ENCODE measurements around the gene SH2D3C.

SH2D3C gene

DNA sequence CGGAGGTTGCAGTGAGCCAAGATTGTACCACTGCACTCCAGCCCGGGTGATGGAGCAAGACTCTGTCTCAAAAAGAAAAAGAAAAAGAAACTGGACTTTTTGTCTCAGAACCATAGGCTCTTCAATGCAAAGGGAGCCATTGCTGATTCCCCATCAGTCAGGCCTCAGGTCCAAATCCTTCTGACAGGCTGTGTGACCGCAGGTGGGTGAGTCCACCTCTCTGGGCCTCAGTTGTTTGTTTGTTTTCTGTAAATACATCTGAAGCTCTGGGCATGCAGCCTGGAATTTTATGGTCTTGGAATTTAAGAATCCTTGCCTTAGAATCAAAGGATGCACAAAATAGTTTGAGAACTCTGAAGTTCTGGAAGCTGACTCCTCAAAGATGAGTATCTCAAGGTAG is 22.2 kb downstream of the SH2D3C start:
- Histone ChIP-seq H4K20me1 (ENCODE audit: low read depth, low read length) (no peaks in the 10 kb centered on the region), H3K36me3 (ENCODE audit: low read length) (no peaks in the 10 kb centered on the region), H3K9ac (ENCODE audit: low read length) (no peak overlapping the region), H3K27me3 (ENCODE audit: low read length) (no peaks in the 10 kb centered on the region), H2AFZ (ENCODE audit: low read depth, low read length, severe bottlenecking) (no peak overlapping the region), H3K79me2 (ENCODE audit: insufficient read depth, low read length) (no peaks in the 10 kb centered on the region), H3K4me3 (ENCODE audit: insufficient read depth, low read length, poor library complexity, severe bottlenecking) (no peak overlapping the region), H3K4me2 (ENCODE audit: low read depth, low read length, poor library complexity, severe bottlenecking) (no peak overlapping the region), H3K9me2 (replicated peaks; ENCODE audit: insufficient read depth, low read length) (no peaks in the 10 kb centered on the region), H3K9me3 (ENCODE audit: insufficient read depth, low read length) (no peaks in the 10 kb centered on the region), H3K27ac (ENCODE audit: low read depth, low read length) (no peak overlapping the region), H3F3A (ENCODE audit: insufficient read depth) (no peaks in the 10 kb centered on the region)
- TF ChIP-seq, protein P1, sequence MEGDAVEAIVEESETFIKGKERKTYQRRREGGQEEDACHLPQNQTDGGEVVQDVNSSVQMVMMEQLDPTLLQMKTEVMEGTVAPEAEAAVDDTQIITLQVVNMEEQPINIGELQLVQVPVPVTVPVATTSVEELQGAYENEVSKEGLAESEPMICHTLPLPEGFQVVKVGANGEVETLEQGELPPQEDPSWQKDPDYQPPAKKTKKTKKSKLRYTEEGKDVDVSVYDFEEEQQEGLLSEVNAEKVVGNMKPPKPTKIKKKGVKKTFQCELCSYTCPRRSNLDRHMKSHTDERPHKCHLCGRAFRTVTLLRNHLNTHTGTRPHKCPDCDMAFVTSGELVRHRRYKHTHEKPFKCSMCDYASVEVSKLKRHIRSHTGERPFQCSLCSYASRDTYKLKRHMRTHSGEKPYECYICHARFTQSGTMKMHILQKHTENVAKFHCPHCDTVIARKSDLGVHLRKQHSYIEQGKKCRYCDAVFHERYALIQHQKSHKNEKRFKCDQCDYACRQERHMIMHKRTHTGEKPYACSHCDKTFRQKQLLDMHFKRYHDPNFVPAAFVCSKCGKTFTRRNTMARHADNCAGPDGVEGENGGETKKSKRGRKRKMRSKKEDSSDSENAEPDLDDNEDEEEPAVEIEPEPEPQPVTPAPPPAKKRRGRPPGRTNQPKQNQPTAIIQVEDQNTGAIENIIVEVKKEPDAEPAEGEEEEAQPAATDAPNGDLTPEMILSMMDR (IDR thresholded peaks at IDR 0.05; ENCODE audit: insufficient read depth, low read length, poor library complexity, severe bottlenecking) = no peak
- TF ChIP-seq EZH2phosphoT487 (conservative IDR thresholded peaks at IDR 0.05; ENCODE audit: low read length) = no peak

DNA sequence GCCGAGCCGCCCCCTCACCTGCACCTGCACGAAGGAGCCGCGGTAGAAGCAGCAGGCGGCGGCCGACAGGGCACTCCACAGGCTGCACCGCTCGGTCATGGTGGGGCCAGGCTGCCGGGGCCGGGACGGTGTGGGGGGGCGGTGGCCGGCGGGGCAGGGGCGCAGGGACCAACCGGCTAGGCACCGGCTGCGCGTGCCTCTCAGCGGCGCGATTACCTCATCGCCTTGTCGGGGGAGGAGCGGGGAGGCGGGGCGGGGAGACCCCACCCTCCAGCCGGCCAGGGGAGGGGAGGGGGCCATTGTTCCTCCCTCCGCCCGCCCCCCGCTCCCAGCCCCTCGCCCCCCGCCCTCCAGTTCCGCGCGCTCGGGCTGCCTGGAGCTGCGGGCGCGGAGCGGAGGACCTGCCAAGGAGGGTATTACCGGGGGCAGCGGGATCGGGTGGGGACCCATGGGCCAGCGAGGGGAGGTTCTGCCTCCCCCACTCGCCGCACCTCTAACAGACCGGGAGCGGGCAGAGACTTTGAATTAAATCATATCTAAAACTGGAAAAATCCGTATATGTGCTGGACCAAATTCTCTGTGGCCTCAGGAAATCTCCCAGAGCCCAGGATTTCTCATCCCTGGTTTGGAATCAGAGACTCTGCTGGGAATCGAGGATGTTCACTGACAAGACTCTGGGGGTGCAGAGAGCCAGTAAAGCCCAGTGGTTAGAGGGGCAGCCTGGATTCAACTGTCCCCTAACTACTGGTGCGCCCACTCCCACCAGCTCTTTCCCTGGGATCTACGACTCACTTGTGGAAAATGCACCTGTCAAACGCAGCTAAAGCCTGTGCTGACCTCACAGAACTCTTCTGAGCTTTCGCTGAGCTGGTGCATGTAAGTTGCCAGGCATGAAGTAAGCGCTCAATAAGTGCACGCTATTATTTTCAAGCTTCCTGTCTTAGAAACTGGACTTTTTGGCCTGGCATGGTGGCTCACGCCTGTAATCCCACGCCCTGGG is 23.1 kb downstream of the SH2D3C start:
- TF ChIP-seq EZH2phosphoT487 (conservative IDR thresholded peaks at IDR 0.05; ENCODE audit: low read length) = no peak
- TF ChIP-seq, protein P1 (IDR thresholded peaks at IDR 0.05; ENCODE audit: insufficient read depth, low read length, poor library complexity, severe bottlenecking) = no peak
- Histone ChIP-seq H3K27me3 (ENCODE audit: low read length) (no peaks in the 10 kb centered on the region), H3F3A (ENCODE audit: insufficient read depth) (no peaks in the 10 kb centered on the region), H3K9me3 (ENCODE audit: insufficient read depth, low read length) (no peaks in the 10 kb centered on the region), H3K4me3 (ENCODE audit: insufficient read depth, low read length, poor library complexity, severe bottlenecking) (no peak overlapping the region), H3K9me2 (replicated peaks; ENCODE audit: insufficient read depth, low read length) (no peaks in the 10 kb centered on the region), H3K9ac (ENCODE audit: low read length) (no peak overlapping the region), H3K79me2 (ENCODE audit: insufficient read depth, low read length) (no peaks in the 10 kb centered on the region), H4K20me1 (ENCODE audit: low read depth, low read length) (no peaks in the 10 kb centered on the region), H2AFZ (ENCODE audit: low read depth, low read length, severe bottlenecking) (no peak overlapping the region), H3K36me3 (ENCODE audit: low read length) (no peaks in the 10 kb centered on the region), H3K4me2 (ENCODE audit: low read depth, low read length, poor library complexity, severe bottlenecking) (no peak overlapping the region), H3K27ac (ENCODE audit: low read depth, low read length) (no peak overlapping the region)

DNA sequence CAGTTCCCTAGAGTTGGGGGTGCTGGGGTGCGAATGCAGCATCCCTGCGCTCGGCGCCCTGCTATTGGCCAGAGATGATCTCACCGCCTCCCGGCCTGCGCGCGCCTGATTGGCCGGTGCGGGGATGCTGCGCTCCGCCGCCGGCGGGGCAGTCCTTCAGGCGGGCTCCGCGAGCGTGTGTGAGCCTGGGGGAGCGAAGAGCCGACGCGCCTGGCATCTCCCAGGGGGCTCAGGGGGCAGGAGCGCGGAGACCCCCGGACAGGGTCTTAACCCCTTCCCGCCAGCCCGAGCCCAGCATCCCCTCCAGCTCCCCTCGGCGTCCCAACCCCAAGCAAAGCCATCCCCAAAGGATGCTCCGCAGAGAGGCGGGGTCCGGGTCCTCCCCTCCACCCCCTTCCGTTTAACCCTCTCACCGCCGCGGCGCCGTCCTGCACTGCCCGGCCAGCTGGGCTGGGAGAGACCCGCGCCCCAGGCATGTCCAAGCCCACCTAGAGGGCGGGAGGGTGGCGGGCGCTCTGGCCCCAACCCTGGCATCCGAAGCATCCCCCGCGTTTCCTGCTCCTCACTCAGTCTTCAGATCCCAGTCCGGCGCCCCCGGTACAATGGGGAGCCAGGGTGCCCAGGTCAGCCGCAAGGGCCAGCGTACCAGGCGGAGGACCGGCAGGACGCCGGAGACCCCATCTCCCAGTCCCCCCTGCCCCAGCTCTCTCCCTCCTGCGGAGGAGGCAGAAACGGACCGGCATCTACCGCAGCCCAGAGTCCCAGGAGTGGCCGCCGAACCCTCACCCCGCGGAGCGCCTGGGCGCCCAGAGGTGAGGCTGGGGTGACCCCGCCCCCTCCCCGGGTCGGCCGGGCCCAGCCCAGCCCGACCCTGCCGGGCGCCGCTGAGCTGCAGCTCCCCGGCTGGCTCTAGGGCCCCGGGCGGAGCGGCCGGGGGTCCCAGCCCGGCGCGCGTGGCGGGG is 24.1 kb downstream of the SH2D3C start:
- no peak for TF ChIP-seq EZH2phosphoT487 (conservative IDR thresholded peaks at IDR 0.05; ENCODE audit: low read length)
- TF ChIP-seq, protein P1 (IDR thresholded peaks at IDR 0.05; ENCODE audit: insufficient read depth, low read length, poor library complexity, severe bottlenecking) = no peak
- Histone ChIP-seq H3K9me3 (ENCODE audit: insufficient read depth, low read length) (no peaks in the 10 kb centered on the region), H3K27me3 (ENCODE audit: low read length) (no peaks in the 10 kb centered on the region), H3K4me2 (ENCODE audit: low read depth, low read length, poor library complexity, severe bottlenecking) (no peak overlapping the region), H3K36me3 (ENCODE audit: low read length) (no peaks in the 10 kb centered on the region), H3K9me2 (replicated peaks; ENCODE audit: insufficient read depth, low read length) (no peaks in the 10 kb centered on the region), H4K20me1 (ENCODE audit: low read depth, low read length) (no peaks in the 10 kb centered on the region), H3K9ac (ENCODE audit: low read length) (no peak overlapping the region), H3K79me2 (ENCODE audit: insufficient read depth, low read length) (no peaks in the 10 kb centered on the region), H2AFZ (ENCODE audit: low read depth, low read length, severe bottlenecking) (no peak overlapping the region), H3K27ac (ENCODE audit: low read depth, low read length) (no peak overlapping the region), H3F3A (ENCODE audit: insufficient read depth) (no peaks in the 10 kb centered on the region), H3K4me3 (ENCODE audit: insufficient read depth, low read length, poor library complexity, severe bottlenecking) (no peak overlapping the region)

Data from SU-DHL-6 (cell line).